Right lobe of liver (tissue), 4 donors: ENCODE measurements around the gene THAP7.

ENCODE experiments used
- CTCF ChIP-seq, 4 donors: fragments of 200-600 bp in 3 of 4; fragments of 450-650 bp in 1 of 4; IDR thresholded peaks; one replicate each; pipeline versions ENCODE4 v1.5.1 to v1.8.0; 2016 to 2022; ENCODE audit warnings: antibody characterized with exemption in 4 of 4, mild to moderate bottlenecking in 2 of 4
- POLR2A ChIP-seq: fragments of 450-650 bp; IDR thresholded peaks from one replicate; pipeline ENCODE4 v1.6.1; 2017; ENCODE audit warnings: antibody characterized with exemption, mild to moderate bottlenecking
- donor health status: DM: no; HTN: no; CAD: no.
- donor health status: DM: no; HTN: no; CAD: no.
- donor health status: DM: no; HTN: yes; CAD: no.

- TF ChIP-seq CTCF (IDR thresholded peaks at IDR 0.05) (no peak), POLR2A (no peak)
Observed at GRCh38 chr22:20995329-20996030, 6.4 kb downstream of the THAP7 start.
